Astrocyte of the hippocampus (primary cell): ENCODE data around the gene LCMT1.
"Not testable (repeated sequence)": the region's sequence is repeated elsewhere in the genome, so short reads cannot be mapped to it uniquely, and the experiment has no call there.

ENCODE experiments used
- DNase-seq: peaks from one replicate; pipeline ENCODE4 v3.0.0; 2011; ENCODE audit warnings: low read depth, low spot score

The LCMT1 gene

GRCh38 chr16:25095636-25096035 lies 15.9 kb upstream of the LCMT1 start:
- no peak for DNase-seq

- peak; percentile 7 for DNase-seq
Measured at GRCh38 chr16:25097276-25097975, 14.1 kb upstream of the LCMT1 start.

GRCh38 chr16:25100511-25100910 lies 11.0 kb upstream of the LCMT1 start:
- no peak for DNase-seq

GRCh38 chr16:25106567-25107465 lies 4.7 kb upstream of the LCMT1 start:
- peak; percentile 96 for DNase-seq

- DNase-seq: no peak
Measured at GRCh38 chr16:25107466-25107792, 4.1 kb upstream of the LCMT1 start.

- DNase-seq: peak; percentile 5
Measured at GRCh38 chr16:25108054-25108453, 3.5 kb upstream of the LCMT1 start.

- DNase-seq: peak; percentile 85
Measured at GRCh38 chr16:25109643-25110042, 1.9 kb upstream of the LCMT1 start.

GRCh38 chr16:25110387-25110947 lies 1.1 kb upstream of the LCMT1 start:
- DNase-seq: peak; percentile 4

- no peak for DNase-seq
Measured at GRCh38 chr16:25114121-25114520, 2.6 kb downstream of the LCMT1 start.

GRCh38 chr16:25118851-25119578 lies 7.5 kb downstream of the LCMT1 start:
- no peak for DNase-seq

GRCh38 chr16:25121824-25122600 lies 10.5 kb downstream of the LCMT1 start:
- DNase-seq: no peak

GRCh38 chr16:25124503-25124902 lies 13.0 kb downstream of the LCMT1 start:
- no peak for DNase-seq

- not testable (repeated sequence) for DNase-seq
Measured at GRCh38 chr16:25126086-25126666, 14.6 kb downstream of the LCMT1 start.

- peak; percentile 80 for DNase-seq
Measured at GRCh38 chr16:25126820-25127232, 15.3 kb downstream of the LCMT1 start.

- not testable (repeated sequence) for DNase-seq
Measured at GRCh38 chr16:25132751-25133150, 21.2 kb downstream of the LCMT1 start.

GRCh38 chr16:25134166-25134700 lies 22.7 kb downstream of the LCMT1 start:
- no peak for DNase-seq

GRCh38 chr16:25135254-25135878 lies 23.8 kb downstream of the LCMT1 start:
- DNase-seq: peak; percentile 58

GRCh38 chr16:25138130-25138529 lies 26.6 kb downstream of the LCMT1 start:
- no peak for DNase-seq

- peak; percentile 64 for DNase-seq
Measured at GRCh38 chr16:25140459-25140858, 28.9 kb downstream of the LCMT1 start.

- no peak for DNase-seq
Measured at GRCh38 chr16:25141648-25142047, 30.1 kb downstream of the LCMT1 start.
